GM23338 (cell line): ENCODE data around the gene POLDIP2. TPM values are rescaled to one million over a fixed set of nuclear protein-coding genes. Genes with fewer than 3 reads are reported as not detected.

Source experiments
- ATAC-seq: fragments of 200-7000 bp; cut with Tn5 transposase; 3 replicates; pipeline ENCODE4 v1.9.1; 2020
- DNase-seq: peaks from one replicate; pipeline ENCODE4 v3.0.0-alpha.2; 2015; ENCODE audit warnings: low spot score
- H2AFZ ChIP-seq: fragments of 200-600 bp; sonication (generic); 2 replicates; pipeline ENCODE4 v1.8.0; 2016; ENCODE audit warnings: antibody characterized with exemption, mild to moderate bottlenecking, moderate library complexity
- H3F3A ChIP-seq: fragments of 200-600 bp; sonication (generic); replicated peaks from 2 replicates; pipeline ENCODE4 v1.8.0; 2017; ENCODE audit warnings: antibody characterized with exemption, mixed run types, low read depth
- H3K27ac ChIP-seq: fragments of 200-600 bp; sonication (generic); 2 replicates; pipeline ENCODE4 v1.6.1; 2016; ENCODE audit warnings: low read depth
- H3K27me3 ChIP-seq: fragments of 200-600 bp; sonication (generic); 2 replicates; pipeline ENCODE4 v1.8.0; 2016; ENCODE audit warnings: mild to moderate bottlenecking, mixed run types, moderate library complexity; ENCODE audit not compliant: insufficient read depth
- H3K36me3 ChIP-seq: fragments of 200-600 bp; sonication (generic); 2 replicates; pipeline ENCODE4 v1.8.0; 2016; ENCODE audit warnings: mild to moderate bottlenecking; ENCODE audit not compliant: insufficient read depth
- H3K4me1 ChIP-seq: fragments of 200-600 bp; sonication (generic); 2 replicates; pipeline ENCODE4 v1.8.0; 2016; ENCODE audit warnings: mild to moderate bottlenecking, moderate library complexity; ENCODE audit not compliant: insufficient read depth
- H3K4me2 ChIP-seq: fragments of 200-600 bp; sonication (generic); 2 replicates; pipeline ENCODE4 v1.7.1; 2017; ENCODE audit warnings: mixed run types
- H3K4me3 ChIP-seq: fragments of 200-600 bp; sonication (generic); 2 replicates; pipeline ENCODE4 v1.6.1; 2016; ENCODE audit warnings: mixed run types
- H3K79me2 ChIP-seq: fragments of 200-600 bp; sonication (generic); replicated peaks from 2 replicates; pipeline ENCODE4 v1.8.0; 2017; ENCODE audit warnings: mild to moderate bottlenecking; ENCODE audit not compliant: insufficient read depth
- H3K9me2 ChIP-seq: fragments of 200-600 bp; sonication (generic); 2 replicates; pipeline ENCODE4 v1.8.0; 2017; ENCODE audit not compliant: insufficient read depth
- H4K20me1 ChIP-seq: fragments of 200-600 bp; sonication (generic); replicated peaks from 2 replicates; pipeline ENCODE4 v1.8.0; 2017; ENCODE audit warnings: mild to moderate bottlenecking; ENCODE audit not compliant: insufficient read depth
- H3K27ac Mint-ChIP-seq: 2 replicates; pipeline ENCODE4 v1.8.0; 2020; ENCODE audit warnings: inconsistent platforms, mild to moderate bottlenecking, moderate library complexity, mixed read lengths
- H3K27me3 Mint-ChIP-seq: 3 replicates; pipeline ENCODE4 v1.8.0; 2022; ENCODE audit warnings: low read depth, mild to moderate bottlenecking, moderate library complexity, mixed read lengths, inconsistent platforms; ENCODE audit not compliant: insufficient read depth, poor library complexity
- H3K36me3 Mint-ChIP-seq: 3 replicates; pipeline ENCODE4 v1.8.0; 2021; ENCODE audit warnings: low read depth, mild to moderate bottlenecking, inconsistent platforms, moderate library complexity, mixed read lengths
- H3K4me1 Mint-ChIP-seq: 3 replicates; pipeline ENCODE4 v1.8.0; 2020; ENCODE audit warnings: mild to moderate bottlenecking, inconsistent platforms, mixed read lengths
- H3K4me3 Mint-ChIP-seq: 3 replicates; pipeline ENCODE4 v1.8.0; 2021; ENCODE audit warnings: moderate library complexity, mild to moderate bottlenecking, inconsistent platforms, mixed read lengths
- H3K9me3 Mint-ChIP-seq: 3 replicates; pipeline ENCODE4 v1.8.0; 2020; ENCODE audit warnings: moderate library complexity, mild to moderate bottlenecking, inconsistent platforms, mixed read lengths
- CTCF ChIP-seq, 2 experiments: fragments of 200-600 bp in 1 of 2; sonication (generic) in 1 of 2; conservative IDR thresholded peaks; 2 replicates each; pipeline versions ENCODE4 v1.5.1 to v1.6.1; 2016 to 2017; ENCODE audit warnings: antibody characterized with exemption in 2 of 2, low read depth in 2 of 2, mild to moderate bottlenecking in 2 of 2, moderate library complexity in 1 of 2
- EZH2phosphoT487 ChIP-seq: fragments of 200-600 bp; sonication (generic); IDR thresholded peaks from one replicate; pipeline ENCODE4 v1.8.1; 2018; ENCODE audit warnings: antibody characterized with exemption; ENCODE audit not compliant: unreplicated experiment
- JUNB ChIP-seq: IDR thresholded peaks from one replicate; pipeline ENCODE4 v1.6.1; 2016; ENCODE audit warnings: antibody characterized with exemption; ENCODE audit not compliant: unreplicated experiment
- REST ChIP-seq: IDR thresholded peaks from one replicate; pipeline ENCODE4 v1.6.1; 2018; ENCODE audit warnings: antibody characterized with exemption; ENCODE audit not compliant: unreplicated experiment
- ZNF114 ChIP-seq: fragments of 250-450 bp; sonication (Bioruptor Pico); IDR thresholded peaks from 2 replicates; pipeline ENCODE4 v1.5.0; 2020; ENCODE audit warnings: mild to moderate bottlenecking, moderate library complexity
- ZNF462 ChIP-seq: fragments of 250-450 bp; sonication (Bioruptor Pico); IDR thresholded peaks from 2 replicates; pipeline ENCODE4 v1.5.0; 2020; ENCODE audit warnings: mild to moderate bottlenecking, moderate library complexity
- polyA plus RNA-seq: library from polyadenylated mRNA; unstranded; fragments of >200 nt; fragmentation: Nextera tagmentation; extraction: Ambion mirVana; gene quantifications from 2 replicates; pipeline ENCODE4 v1.2.1, GENCODE V29; 2016
- total RNA-seq: library from RNA; depleted of rRNA; stranded (reverse); fragments of >200 nt; shearing (Covaris generic); gene quantifications from 2 replicates; pipeline ENCODE4 v1.2.3, GENCODE V29; 2014

The POLDIP2 gene
- total and polyA plus RNA-seq, 2 experiments from 2014 or later = 45.7 to 77.1 TPM

- H3K4me1 ChIP-seq = peaks cover 11% of the 10 kb centered on the region
- H3K36me3 ChIP-seq = peaks cover 8% of the 10 kb centered on the region
- no peak overlapping the region for H3K4me2 ChIP-seq
- H3F3A ChIP-seq = no peaks in the 10 kb centered on the region
- H3K79me2 ChIP-seq = peaks cover 22% of the 10 kb centered on the region
- 0 out of 2 replicates have a peak, but pooled peaks cover 2% of the 10 kb centered on the region for H4K20me1 ChIP-seq
- H3K27me3 ChIP-seq = no peaks in the 10 kb centered on the region
- H3K27me3 Mint-ChIP-seq = peaks cover 15% of the 10 kb centered on the region
- no peaks in the 10 kb centered on the region for H3K9me2 ChIP-seq
- no peak for DNase-seq
- ATAC-seq = no peak
- no peak overlapping the region; the same call in 2 of the 3 replicates for H3K4me3 Mint-ChIP-seq
- H3K4me3 ChIP-seq = no peak overlapping the region
- 0 out of 4 replicates have a peak, but pooled peaks of 1 of the 2 experiments have one; percentile 8 for TF ChIP-seq CTCF (conservative IDR thresholded peaks at IDR 0.05; ENCODE audit: low read depth in 2 of 2)
- TF ChIP-seq EZH2phosphoT487 = no peak
- H2AFZ ChIP-seq = no peak overlapping the region
- H3K27ac ChIP-seq = no peak overlapping the region
- H3K36me3 Mint-ChIP-seq = peaks cover 8% of the 10 kb centered on the region
- H3K9me3 Mint-ChIP-seq = no peaks in the 10 kb centered on the region
- no peak overlapping the region for H3K27ac Mint-ChIP-seq
- H3K4me1 Mint-ChIP-seq = peaks cover 24% of the 10 kb centered on the region
Measured at GRCh38 chr17:28338056-28338768, 19.1 kb downstream of the POLDIP2 start.

- Histone ChIP-seq H3K27ac (peak overlapping the region; percentile 51; the same call in 1 of the 2 replicates), H3K9me2 (no peaks in the 10 kb centered on the region), H3K4me1 (peaks cover 11% of the 10 kb centered on the region), H3K4me3 (peak overlapping the region; percentile 67), H3K4me2 (peak overlapping the region; percentile 78), H3K27me3 (no peaks in the 10 kb centered on the region), H3K36me3 (peaks cover 2% of the 10 kb centered on the region; the same call in 1 of the 2 replicates), H3K79me2 (peaks cover 22% of the 10 kb centered on the region), H3F3A (no peaks in the 10 kb centered on the region), H2AFZ (peak overlapping the region; percentile 44; the same call in 1 of the 2 replicates), H4K20me1 (peaks cover 5% of the 10 kb centered on the region; the same call in 1 of the 2 replicates)
- ATAC-seq (peak; percentile 35), DNase-seq (peak; percentile 94)
- Mint-ChIP-seq H3K36me3 (no peaks in the 10 kb centered on the region; the same call in 2 of the 3 replicates), H3K27me3 (peaks cover 15% of the 10 kb centered on the region), H3K4me1 (peaks cover 24% of the 10 kb centered on the region), H3K27ac (peak overlapping the region; percentile 97), H3K9me3 (no peaks in the 10 kb centered on the region), H3K4me3 (peak overlapping the region; percentile 98)
- TF ChIP-seq EZH2phosphoT487 = no peak
- no peak for TF ChIP-seq REST
- no peak for TF ChIP-seq ZNF114 (CRISPR knock-in tag)
- TF ChIP-seq ZNF462 (CRISPR knock-in tag) = no peak
- TF ChIP-seq JUNB = no peak
Measured at GRCh38 chr17:28335959-28336871, 21.1 kb downstream of the POLDIP2 start.
